GM19043 (cell line): Measurements from ENCODE around the gene CNIH1.
"Not testable (repeated sequence)": the region's sequence is repeated elsewhere in the genome, so short reads cannot be mapped to it uniquely, and the experiment has no call there.

ENCODE experiments used
- ATAC-seq: cut with Tn5 transposase; IDR thresholded peaks from one replicate; pipeline ENCODE4 v1.9.1; 2021; ENCODE audit warnings: low read depth; ENCODE audit not compliant: unreplicated experiment

CNIH1 gene

DNA sequence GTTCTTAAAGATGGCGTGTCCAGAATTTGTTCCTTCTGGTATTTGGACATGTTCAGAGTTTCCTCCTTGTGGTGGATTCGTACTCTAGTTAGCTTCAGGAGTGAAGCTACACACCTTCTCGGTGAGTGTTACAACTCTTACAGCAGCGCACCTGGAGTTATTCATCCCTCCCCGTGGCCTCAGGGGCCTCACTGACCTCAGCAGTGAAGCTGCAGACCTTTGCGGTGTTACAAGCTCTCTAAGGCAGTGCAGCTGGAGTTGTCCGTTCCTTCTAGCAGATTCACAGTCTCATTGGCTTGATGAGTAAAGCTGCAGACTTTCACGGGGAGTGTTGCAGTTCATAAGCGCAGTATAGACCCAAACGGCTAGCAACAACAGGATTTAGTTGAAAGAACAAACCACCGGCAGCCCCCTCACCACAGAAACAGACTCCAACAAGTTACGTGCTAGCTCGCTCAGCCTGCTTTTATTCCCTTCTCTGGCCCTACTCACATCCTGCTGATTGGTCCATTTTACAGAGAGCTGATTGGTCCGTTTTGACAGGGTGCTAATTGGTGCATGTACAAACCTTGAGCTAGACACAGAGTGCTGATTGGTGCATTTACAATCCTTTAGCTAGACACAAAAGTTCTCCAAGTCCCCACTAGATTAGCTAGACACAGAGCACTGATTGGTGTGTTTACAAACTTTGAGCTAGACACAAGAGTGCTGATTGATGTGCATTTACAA, 48.9 kb downstream of the CNIH1 start:
- no peak for ATAC-seq

DNA sequence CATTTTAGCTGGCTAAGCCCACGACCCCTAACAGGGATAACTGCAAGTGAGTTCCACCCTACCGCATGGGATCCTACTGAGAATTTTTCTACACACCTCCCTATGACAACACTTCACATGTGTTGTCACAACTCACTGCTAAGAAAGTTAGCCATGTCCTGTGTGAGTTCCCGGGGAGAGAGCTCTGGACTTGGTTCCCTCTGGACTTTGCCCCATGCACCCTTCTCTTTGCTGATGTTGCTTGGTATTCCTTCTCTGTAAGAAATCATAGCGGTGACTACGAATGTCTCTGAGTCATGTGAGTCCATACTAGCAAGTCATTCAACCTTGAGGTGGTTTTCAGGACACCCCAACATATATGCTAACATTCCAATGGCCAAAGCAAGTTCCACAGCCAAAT, 53.8 kb downstream of the CNIH1 start:
- no peak for ATAC-seq

DNA sequence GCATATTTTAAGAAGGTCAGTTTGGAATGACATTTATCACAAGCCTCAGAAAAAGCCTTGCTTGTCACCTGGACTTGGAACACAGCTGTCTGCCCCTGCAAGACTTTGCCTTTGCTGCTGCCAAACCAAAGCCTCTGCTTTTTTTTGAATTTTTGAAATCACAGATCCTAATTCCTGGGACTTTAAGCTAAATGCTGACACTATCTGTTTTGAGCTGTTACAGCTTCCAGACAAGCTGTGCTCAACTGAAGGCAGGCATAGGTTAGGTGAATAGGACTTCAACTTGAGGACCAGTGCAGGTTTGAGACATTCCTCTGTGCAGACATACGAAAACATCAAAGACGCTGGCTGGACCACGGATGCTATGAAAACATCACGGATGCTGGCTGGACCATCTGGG, 55.6 kb downstream of the CNIH1 start:
- ATAC-seq = no peak

DNA sequence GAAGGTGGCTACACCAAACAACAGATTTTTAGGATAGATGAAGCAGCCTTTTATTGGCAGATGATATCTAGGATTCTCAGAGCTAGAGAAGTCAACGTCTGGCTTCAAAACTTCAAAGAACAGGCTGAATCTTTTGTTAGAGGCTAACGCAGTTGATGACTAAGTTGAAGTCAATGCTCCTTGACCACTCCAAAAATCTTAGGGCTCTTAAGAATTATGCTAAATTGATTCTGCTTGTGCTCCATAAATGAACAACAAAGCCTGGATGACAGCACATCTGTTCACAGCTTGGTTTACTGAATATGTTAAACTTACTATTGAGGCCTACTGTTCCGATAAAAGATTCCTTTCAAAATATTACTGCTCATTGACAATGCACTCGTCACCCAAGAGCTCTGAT, 57.3 kb downstream of the CNIH1 start:
- ATAC-seq = no peak

DNA sequence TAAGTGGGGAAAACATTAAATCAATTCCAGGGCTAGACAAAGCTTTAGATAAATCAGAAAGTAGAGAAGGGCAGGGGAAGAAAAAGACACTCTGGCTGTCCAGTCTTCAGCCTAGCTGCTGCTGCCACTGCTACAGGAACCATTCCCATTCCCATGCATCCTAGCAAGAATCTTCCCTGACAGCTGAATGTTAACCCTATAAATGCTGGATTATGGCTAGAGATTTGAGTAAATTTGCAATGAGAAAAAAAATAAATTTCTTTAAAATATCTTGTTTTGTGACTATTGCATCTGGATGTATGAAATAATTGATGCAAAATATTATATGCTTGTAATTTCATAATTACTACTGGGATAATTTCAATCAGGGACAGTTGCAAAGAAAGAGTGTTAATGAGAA, 59.4 kb downstream of the CNIH1 start:
- ATAC-seq = no peak

DNA sequence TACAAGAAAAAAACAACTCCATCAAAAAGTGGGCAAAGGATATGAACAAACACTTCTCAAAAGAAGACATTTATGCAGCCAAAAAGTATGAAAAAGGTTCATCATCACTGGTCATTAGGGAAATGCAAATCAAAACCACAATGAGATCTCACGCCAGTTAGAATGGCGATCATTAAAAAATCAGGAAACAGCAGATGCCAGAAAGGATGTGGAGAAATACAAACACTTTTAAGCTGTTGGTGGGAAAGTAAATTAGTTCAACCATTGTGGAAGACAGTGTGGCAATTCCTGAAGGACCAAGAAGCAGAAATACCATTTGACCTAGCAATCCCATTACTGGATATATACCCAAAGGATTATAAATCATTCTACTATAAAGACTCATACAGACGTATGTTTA, 60.6 kb downstream of the CNIH1 start:
- not testable (repeated sequence) for ATAC-seq

DNA sequence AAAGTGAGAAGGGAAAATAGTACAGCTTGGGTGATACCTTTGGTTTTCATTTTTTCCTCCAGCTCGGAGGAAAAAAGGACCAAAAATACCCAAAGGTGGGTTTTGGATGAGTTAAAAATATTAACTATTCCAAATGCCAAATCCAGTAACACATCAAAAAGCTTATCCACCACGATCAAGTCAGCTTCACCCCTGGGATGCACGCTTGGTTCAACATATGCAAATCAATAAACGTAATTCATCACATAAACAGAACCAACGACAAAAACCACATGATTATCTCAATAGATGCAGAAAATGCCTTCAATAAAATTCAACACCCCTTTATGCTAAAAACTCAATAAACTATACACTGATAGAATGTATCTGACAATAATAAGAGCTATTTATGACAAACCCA, 62.3 kb downstream of the CNIH1 start:
- not testable (repeated sequence) for ATAC-seq

DNA sequence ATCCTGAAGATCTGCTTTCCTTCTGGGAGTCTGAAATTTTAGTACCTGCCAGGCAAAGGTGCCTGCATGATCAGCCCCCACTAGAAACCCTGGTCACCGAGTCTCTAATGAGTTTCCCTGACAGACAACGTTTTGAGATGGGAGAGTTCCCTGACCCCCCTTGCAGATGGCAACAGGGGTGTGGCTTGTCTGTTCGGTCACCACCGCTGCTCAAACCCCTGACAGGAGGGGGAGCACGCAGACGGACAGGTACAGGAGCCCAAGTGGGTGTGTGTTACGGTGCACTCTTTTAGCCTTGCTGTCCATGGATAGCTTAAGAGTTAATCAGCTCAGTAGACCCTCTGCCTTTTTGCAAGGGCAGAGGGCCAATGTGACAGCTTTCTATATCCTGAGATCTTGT, 63.7 kb downstream of the CNIH1 start:
- ATAC-seq = no peak

DNA sequence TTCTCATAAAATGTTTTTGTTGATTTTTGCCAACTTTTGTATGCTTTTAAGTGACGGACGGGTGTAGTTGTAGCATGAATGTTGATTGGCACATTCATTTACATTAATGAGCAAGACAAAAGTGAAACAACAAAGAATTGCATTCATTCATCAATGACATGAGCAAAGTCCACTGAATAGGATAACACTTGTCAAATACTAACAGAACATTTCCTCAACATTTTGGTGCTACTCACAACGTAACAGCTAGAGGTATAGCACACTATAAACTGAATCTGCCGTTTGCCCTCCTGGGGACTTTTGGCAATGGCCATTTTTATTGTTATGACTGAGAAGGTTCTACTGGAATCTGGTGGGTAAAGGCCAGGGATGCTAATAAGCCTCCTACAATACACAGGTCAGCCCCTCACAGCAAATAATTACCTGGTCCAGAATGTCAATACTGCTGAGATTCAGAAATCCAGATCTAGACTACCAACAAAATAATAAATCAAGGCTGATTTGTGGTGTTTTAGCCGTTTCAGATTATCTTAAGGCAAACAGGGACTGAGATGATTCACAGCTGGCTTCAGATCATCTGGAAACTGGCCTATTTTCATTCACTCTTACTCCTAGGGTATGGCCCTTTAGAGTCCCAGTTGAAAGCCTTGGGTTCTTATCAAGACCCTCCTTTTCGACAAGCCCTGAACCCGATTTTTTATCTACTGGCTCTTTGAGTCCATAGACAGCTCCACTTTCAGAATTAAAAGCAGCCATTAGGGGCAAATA, 66.9 kb downstream of the CNIH1 start:
- ATAC-seq = no peak
